DLD1 (cell line): ENCODE data around the gene ARPC2.

ENCODE experiments used
- in situ Hi-C: cut with HindIII; loops from 2 replicates; pipeline ENCODE4 v1.10.0; 2017; ENCODE audit warnings: low sequenced_read_pairs

Gene ARPC2

GRCh38 chr2:218249691-218250090 lies 32.7 kb downstream of the ARPC2 start:
- in situ Hi-C loops, result loop anchor here (10.0 kb wide), 1 partner anchor 65 kb away; no protein-coding TSS in a partner anchor

DNA sequence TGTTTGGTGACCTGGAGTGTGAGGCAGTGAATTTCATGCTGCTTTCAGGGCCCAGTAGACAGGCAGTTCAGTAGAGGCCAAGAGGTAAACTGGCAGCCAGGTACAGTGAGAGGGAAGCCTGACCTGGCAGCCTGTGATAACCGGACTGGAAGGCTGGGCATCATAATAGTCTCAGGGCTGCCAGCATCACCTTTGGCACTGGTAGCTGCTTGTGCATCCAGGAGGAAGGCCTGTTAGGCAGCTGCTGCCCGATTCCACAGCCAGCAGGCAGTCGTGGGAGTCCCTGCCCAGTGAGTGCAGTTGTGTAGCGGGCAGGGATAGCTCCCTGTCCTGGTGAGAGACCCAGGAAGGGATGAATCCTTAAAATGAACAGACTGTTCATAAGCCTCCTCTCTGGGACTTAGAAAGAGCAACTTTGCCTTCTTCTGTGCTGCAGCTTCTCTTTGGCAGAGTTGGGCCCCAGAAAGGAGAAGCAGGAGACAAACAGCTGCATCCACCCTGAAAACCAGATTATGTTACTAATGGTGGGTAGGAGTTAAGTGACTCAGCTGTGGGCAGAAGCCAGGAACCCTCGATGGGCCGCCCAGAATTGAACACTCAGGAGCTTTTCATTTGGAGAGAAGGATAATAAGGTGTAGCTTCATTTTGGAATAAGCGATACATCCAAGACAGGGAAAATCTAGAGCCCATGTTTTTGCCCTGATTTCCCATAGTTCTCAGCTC lies 35.7 kb downstream of the ARPC2 start:
- in situ Hi-C loops, result no loop called here

- in situ Hi-C loops, result no loop called here
Measured at GRCh38 chr2:218253232-218253625, 36.2 kb downstream of the ARPC2 start.

DNA sequence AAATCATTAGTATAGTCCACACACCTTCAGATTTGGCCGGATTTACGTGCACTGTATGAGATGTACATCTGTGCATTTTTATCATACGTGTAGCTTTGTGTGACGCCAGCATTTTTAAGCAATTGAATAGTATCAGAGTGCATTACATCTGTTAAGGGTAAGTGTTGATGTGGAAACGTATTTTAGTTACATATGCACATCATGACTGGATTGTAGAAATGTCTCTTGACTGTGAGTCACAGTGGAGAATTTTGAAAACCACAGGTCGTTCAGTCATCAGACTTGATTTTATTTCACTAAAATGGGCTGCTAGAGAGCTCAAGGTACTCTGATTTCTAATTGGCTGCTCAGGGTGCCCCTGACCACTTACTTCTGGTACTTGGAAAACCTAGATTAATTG lies 38.5 kb downstream of the ARPC2 start:
- in situ Hi-C loops, result no loop called here

DNA sequence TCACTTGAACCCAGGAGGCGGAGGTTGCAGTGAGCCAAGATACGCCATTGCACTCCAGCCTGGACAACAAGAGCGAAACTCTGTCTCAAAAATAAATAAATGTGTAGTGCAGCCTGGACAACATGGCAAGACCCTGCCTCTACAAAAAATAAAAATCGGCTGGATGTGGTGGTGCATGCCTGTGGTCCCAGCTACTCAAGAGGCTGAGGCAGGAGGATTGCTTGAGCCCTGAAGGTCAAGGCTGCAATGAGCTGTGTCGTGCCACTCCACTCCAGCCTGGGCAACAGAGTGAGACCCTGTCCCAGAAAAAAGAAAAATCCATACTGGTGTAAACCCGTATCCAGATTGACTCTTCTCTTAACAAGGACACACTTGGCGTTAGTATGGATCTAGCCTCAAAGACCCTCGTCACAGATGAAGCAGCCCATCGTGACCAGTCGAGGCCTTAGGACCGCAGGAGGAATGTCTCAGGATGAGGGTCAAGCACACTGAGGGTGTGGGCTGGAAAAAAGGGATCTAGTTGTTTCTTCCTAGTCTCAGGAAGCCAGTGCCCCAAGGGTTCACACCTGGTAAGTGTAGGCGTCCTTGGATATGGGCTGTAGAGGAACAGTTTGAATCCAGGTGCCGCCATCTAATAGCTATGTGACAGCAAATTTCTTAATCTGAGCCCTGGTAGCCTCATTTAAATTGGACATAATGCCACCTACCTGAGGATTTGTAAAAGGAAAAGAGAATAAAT lies 39.8 kb downstream of the ARPC2 start:
- in situ Hi-C loops, result no loop called here

DNA sequence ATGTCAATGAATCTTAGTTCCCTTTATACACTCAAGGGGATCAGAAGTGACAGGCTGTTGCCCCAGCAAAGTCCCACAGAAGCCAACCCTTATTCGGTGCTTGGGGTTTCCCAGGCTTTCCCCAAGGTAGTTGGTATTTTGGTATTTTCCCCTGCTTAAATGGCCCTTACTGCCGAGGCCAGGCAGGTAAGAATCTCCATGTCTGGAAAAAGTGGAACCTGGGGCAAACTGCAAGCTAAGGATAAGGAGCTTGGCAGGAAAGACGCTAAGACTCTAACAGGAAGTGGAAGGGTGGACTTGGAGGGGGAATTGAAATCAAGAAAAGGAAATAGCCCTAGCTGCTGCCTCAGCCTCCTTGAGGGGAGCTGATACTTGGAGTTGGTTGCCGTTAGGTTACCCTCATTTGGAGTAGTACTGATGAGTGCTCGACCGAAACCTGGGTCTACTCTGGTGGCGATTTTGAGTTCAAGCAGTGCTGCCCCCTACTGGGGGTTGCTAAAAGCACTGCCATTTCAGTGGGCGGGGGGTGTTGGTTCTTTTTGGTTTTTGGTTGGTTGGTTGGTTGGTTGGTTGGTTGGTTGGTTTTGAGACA lies 40.5 kb downstream of the ARPC2 start:
- in situ Hi-C loops, result no loop called here

DNA sequence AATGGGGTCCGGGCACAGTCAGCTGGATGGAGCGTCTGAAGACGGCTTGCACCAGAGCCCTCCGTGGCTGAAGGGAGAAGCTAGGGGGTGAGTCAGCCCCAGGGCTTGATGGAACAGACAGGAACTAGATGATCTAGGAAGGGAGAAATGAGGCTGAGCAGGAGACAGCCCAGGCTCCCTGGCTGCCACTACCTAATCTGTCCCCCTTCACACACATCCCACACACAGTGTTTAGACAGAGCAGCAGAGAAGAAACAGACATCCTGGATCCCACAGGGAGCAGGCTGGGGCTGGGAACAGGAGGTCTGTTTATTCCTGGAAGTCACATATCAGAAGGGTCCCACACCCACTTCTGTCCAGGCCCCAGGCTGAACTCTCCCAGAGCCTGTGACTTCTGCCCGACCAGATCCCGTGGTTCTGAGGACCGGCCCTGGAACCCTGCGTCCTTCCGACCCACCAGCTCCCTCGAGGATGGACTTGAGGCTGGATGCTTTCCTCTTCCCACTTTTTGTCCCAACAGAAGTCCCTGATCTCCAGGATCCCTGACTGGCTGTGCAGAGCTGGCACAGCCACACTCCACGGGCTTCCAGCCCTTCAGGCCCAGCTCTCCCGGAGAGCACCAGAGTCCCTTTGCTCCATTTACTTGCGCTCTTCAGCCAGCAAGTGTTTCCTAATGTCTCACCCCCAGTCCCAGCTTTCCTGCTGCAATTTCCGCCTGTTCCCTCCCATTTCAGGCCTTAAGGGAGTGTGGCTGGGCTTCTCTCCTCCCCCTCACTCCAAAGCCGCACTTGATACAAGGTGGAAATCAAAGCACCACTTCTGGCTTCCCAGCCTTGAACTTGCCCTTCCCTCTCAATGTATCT lies 42.3 kb downstream of the ARPC2 start:
- in situ Hi-C loops, result no loop called here

DNA sequence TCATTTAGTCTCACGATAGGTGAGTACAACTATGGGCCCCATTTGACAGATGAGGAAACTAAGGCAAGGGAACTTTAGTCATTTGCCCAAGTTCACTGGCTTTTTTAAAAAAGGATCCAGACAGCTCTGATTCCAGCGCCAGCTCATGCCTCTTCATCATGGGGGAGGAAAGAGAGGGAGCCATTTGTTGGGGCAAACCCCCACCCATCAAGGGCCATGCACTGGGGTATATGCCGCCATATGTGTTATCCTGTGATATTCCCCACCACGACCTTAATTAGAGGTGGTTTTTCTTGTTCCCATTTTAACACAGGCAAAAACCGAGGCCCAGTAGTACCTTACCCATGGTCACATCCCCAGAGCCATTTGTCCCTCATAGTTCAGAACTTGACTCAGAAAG lies 43.2 kb downstream of the ARPC2 start:
- in situ Hi-C loops, result no loop called here

DNA sequence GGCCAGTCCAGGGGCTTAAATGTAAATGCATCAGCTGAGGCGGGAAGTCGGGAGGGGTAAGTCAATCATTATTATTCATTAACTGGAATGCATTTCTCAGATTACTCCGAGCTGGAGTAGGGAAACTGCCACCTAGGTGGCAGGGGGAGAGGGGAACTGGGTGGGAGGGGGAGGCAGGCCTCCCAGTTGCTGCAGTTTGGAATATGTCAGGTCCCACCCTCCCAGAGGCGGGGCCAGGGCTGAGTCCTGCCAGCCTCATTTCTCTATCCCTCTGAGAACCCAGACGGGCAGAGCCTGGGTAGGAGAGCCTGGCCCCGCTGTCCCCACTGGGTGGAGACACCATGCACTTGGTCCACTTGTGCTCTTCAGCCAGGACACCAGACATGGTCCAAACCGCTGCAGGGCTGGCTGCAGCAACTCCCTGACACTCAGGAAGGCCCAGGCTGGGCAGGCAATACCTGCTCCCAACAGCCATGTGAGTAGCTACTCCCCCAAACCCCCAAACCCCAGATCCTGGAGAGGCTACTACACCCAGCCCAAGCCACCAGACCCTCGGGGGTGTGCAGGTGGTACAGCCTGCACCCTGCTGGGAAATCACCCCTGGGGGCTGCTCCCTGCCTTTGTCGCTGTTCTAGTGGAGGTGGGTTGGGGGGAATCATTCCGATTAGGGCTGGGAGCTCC lies 43.9 kb downstream of the ARPC2 start, which contains the start of gene GPBAR1:
TSS of gene GPBAR1 (plus strand) at position 274 of the 681 bp plus-strand sequence. CDS start 1,710 bp downstream, outside the sequence.
- in situ Hi-C loops, result no loop called here

- in situ Hi-C loops, result no loop called here
Measured at GRCh38 chr2:218261423-218262236, 44.6 kb downstream of the ARPC2 start.

DNA sequence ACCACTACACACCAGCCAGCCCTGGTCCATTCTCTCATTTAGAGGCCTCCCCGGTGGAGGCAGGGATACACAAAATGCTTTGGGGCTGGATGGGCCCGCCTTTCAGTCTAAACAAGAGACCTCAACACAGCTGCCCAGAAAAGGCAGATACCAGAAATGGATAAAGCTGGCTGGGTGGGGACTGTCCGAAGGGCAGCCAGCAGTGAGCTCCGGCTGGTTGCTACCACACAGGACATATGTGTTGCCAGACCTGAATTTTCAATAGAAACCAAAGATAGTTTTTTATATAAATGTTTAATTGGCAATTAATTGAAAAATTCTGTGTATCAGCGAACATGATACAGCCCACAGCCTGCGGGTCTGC lies 45.2 kb downstream of the ARPC2 start:
- in situ Hi-C loops, result no loop called here

DNA sequence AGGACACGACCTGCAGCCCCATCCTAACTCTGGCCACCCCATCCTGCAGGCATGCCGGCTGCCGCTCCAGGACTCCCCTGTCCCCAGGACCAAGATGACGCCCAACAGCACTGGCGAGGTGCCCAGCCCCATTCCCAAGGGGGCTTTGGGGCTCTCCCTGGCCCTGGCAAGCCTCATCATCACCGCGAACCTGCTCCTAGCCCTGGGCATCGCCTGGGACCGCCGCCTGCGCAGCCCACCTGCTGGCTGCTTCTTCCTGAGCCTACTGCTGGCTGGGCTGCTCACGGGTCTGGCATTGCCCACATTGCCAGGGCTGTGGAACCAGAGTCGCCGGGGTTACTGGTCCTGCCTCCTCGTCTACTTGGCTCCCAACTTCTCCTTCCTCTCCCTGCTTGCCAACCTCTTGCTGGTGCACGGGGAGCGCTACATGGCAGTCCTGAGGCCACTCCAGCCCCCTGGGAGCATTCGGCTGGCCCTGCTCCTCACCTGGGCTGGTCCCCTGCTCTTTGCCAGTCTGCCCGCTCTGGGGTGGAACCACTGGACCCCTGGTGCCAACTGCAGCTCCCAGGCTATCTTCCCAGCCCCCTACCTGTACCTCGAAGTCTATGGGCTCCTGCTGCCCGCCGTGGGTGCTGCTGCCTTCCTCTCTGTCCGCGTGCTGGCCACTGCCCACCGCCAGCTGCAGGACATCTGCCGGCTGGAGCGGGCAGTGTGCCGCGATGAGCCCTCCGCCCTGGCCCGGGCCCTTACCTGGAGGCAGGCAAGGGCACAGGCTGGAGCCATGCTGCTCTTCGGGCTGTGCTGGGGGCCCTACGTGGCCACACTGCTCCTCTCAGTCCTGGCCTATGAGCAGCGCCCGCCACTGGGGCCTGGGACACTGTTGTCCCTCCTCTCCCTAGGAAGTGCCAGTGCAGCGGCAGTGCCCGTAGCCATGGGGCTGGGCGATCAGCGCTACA lies 45.9 kb downstream of the ARPC2 start:
- in situ Hi-C loops, result no loop called here

- in situ Hi-C loops, result no loop called here
Measured at GRCh38 chr2:218263817-218264641, 47.0 kb downstream of the ARPC2 start.

- in situ Hi-C loops, result no loop called here
Measured at GRCh38 chr2:218264773-218265561, 48.0 kb downstream of the ARPC2 start.

GRCh38 chr2:218265626-218266025 lies 48.6 kb downstream of the ARPC2 start:
- in situ Hi-C loops, result no loop called here

GRCh38 chr2:218266316-218266979 lies 49.5 kb downstream of the ARPC2 start:
- in situ Hi-C loops, result no loop called here
